CD14-positive monocyte (primary cell): ENCODE results near the gene MSMO1. TPM values are rescaled to one million over a fixed set of nuclear protein-coding genes. Genes with fewer than 3 reads are reported as not detected.
A peak's percentile ranks its signal among the peaks of the same experiment; 100 is the strongest.

ENCODE experiments used
- DNase-seq, 3 donors: peaks; one replicate each; pipeline ENCODE4 v3.0.0-alpha.2; 2011 to 2022
- H2AFZ ChIP-seq: 2 replicates; pipeline ENCODE4 v1.6.0; 2012; ENCODE audit warnings: mild to moderate bottlenecking, low read depth, low read length, inconsistent platforms; ENCODE audit not compliant: insufficient read depth, poor library complexity, severe bottlenecking
- H3K27ac ChIP-seq, 2 donors: 1 replicate in 1 of 2; 2 replicates in 1 of 2; pipeline ENCODE4 v1.5.1; 2012 to 2013; ENCODE audit warnings: low read length in 2 of 2, control low read depth in 1 of 2, inconsistent platforms in 1 of 2, low read depth in 1 of 2, mild to moderate bottlenecking in 1 of 2
- H3K27me3 ChIP-seq, 2 donors: one replicate each; pipeline versions ENCODE4 v1.6.0 to v1.6.1; 2011 to 2013; ENCODE audit warnings: low read length in 2 of 2; ENCODE audit not compliant: control insufficient read depth in 2 of 2, insufficient read depth in 2 of 2
- H3K36me3 ChIP-seq, 2 donors: replicated peaks in 1 of 2; 1 replicate in 1 of 2; 2 replicates in 1 of 2; pipeline versions ENCODE4 v1.5.1 to v1.6.1; 2012 to 2013; ENCODE audit warnings: low read length in 2 of 2, control low read depth in 1 of 2, inconsistent platforms in 1 of 2, mild to moderate bottlenecking in 1 of 2; ENCODE audit not compliant: insufficient read depth in 2 of 2, control insufficient read depth in 1 of 2
- H3K4me1 ChIP-seq, 2 donors: 1 replicate in 1 of 2; 2 replicates in 1 of 2; pipeline versions ENCODE4 v1.5.1 to v1.6.1; 2012 to 2013; ENCODE audit warnings: low read length in 2 of 2, control low read depth in 1 of 2, inconsistent platforms in 1 of 2, mild to moderate bottlenecking in 1 of 2, moderate library complexity in 1 of 2; ENCODE audit not compliant: insufficient read depth in 2 of 2, control insufficient read depth in 1 of 2
- H3K4me2 ChIP-seq: replicated peaks from 2 replicates; pipeline ENCODE3; 2012; ENCODE audit warnings: low read length, moderate library complexity, mild to moderate bottlenecking; ENCODE audit not compliant: poor library complexity, severe bottlenecking; ENCODE audit errors: extremely low read depth
- H3K4me3 ChIP-seq, 3 experiments: fragments of 200-600 bp in 1 of 3; sonication (generic) in 1 of 3; replicated peaks in 1 of 3; 1 replicate in 2 of 3; 2 replicates in 1 of 3; pipeline ENCODE4 v1.5.1; 2011 to 2013; ENCODE audit warnings: low read length in 3 of 3, mild to moderate bottlenecking in 3 of 3, control low read depth in 2 of 3, low read depth in 2 of 3, inconsistent platforms in 1 of 3, moderate library complexity in 1 of 3
- H3K79me2 ChIP-seq: 2 replicates; pipeline ENCODE4 v1.6.0; 2012; ENCODE audit warnings: mild to moderate bottlenecking, control low read depth, inconsistent platforms, low read length, moderate library complexity; ENCODE audit not compliant: insufficient read depth
- H3K9ac ChIP-seq: 2 replicates; pipeline ENCODE4 v1.6.0; 2017; ENCODE audit warnings: low read length, mild to moderate bottlenecking; ENCODE audit not compliant: insufficient read depth, poor library complexity, severe bottlenecking
- H3K9me3 ChIP-seq, 2 donors: replicated peaks in 1 of 2; 1 replicate in 1 of 2; 2 replicates in 1 of 2; pipeline versions ENCODE4 v1.5.1 to v1.6.1; 2012 to 2013; ENCODE audit warnings: low read length in 2 of 2, control low read depth in 1 of 2; ENCODE audit not compliant: control insufficient read depth in 1 of 2, insufficient read depth in 1 of 2
- H4K20me1 ChIP-seq: 2 replicates; pipeline ENCODE4 v1.6.0; 2012; ENCODE audit warnings: mild to moderate bottlenecking, low read length, control low read depth, moderate library complexity; ENCODE audit not compliant: insufficient read depth
- H3K27ac Mint-ChIP-seq, 7 donors: one replicate each; pipeline ENCODE4 v1.8.0; 2020; ENCODE audit warnings: mild to moderate bottlenecking in 7 of 7, mixed read lengths in 7 of 7, moderate library complexity in 6 of 7, inconsistent platforms in 2 of 7
- H3K27me3 Mint-ChIP-seq, 3 donors: one replicate each; pipeline ENCODE4 v1.8.0; 2021 to 2022; ENCODE audit warnings: low read depth in 3 of 3, mild to moderate bottlenecking in 3 of 3, mixed read lengths in 3 of 3, moderate library complexity in 3 of 3, inconsistent platforms in 1 of 3
- H3K36me3 Mint-ChIP-seq, 2 donors: one replicate each; pipeline ENCODE4 v1.8.0; 2020; ENCODE audit warnings: mixed read lengths in 2 of 2, inconsistent platforms in 1 of 2, mild to moderate bottlenecking in 1 of 2
- H3K4me1 Mint-ChIP-seq: one replicate; pipeline ENCODE4 v1.8.0; 2020; ENCODE audit warnings: mild to moderate bottlenecking, mixed read lengths
- H3K4me3 Mint-ChIP-seq, 2 donors: one replicate each; pipeline ENCODE4 v1.8.0; 2020; ENCODE audit warnings: mild to moderate bottlenecking in 2 of 2, mixed read lengths in 2 of 2, moderate library complexity in 1 of 2
- H3K9me3 Mint-ChIP-seq, 7 donors: one replicate each; pipeline ENCODE4 v1.8.0; 2020 to 2022; ENCODE audit warnings: mixed read lengths in 7 of 7, mild to moderate bottlenecking in 6 of 7, moderate library complexity in 6 of 7, inconsistent platforms in 2 of 7
- WGBS: methylation state at CpG from one replicate; pipeline ENCODE4 v1.1.5; 2013; ENCODE audit warnings: missing lambda C conversion rate; ENCODE audit not compliant: insufficient coverage; 5-methylcytosine and 5-hydroxymethylcytosine counted together
- intact Hi-C, 2 donors: fragments of 100-400 bp; cut with micrococcal nuclease; formaldehyde crosslinking; loops; one replicate each; pipeline versions ENCODE4 v1.15.0 to v1.15.1; 2023
- polyA plus RNA-seq, 3 donors: library from polyadenylated mRNA; depleted of rRNA in 1 of 3; unstranded in 2 of 3; stranded (reverse) in 1 of 3; fragments of 300-500 nt in 2 of 3; fragments of >200 nt in 1 of 3; fragmentation: Illumina TruSeq in 2 of 3; gene quantifications; 1 replicate in 2 of 3; 2 replicates in 1 of 3; pipeline ENCODE4 v1.2.3, GENCODE V29; 2012 to 2021
- TF ChIP-seq, protein P1 (sequence below): fragments of 200-600 bp; IDR thresholded peaks from one replicate; pipeline ENCODE4 v1.8.0; 2022; ENCODE audit warnings: antibody characterized with exemption, mild to moderate bottlenecking

Gene MSMO1
- polyA plus RNA-seq, 3 donors, result 3.1 to 7.6 (median 6.0) TPM

DNA sequence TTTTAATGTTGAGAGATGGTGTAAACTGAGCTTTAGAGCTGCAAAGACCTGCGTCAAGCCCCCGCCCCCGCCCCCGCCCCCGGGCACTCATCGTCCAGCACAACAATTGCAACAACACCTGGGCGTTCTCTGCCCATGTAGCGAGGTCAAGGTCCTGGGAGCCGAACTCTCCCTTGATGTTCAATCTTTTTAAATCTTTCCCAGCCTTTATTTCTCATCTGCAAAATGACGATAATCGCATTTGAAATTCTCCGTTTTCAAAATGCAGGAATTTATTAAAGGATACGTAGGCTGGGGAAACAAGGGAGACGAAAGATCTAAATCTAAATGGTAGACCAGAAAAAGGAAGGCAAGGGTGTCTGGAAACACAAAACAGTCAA, 648 bp upstream of the MSMO1 start:
- H3K27me3 Mint-ChIP-seq, result no peaks in the 10 kb centered on the region
- H3K36me3 Mint-ChIP-seq, result peaks cover 25 to 28% of the 10 kb centered on the region in 2 donors
- no peaks in the 10 kb centered on the region for H3K27me3 ChIP-seq
- no peak overlapping the region for H3K4me3 Mint-ChIP-seq
- peaks cover 43% of the 10 kb centered on the region for H3K79me2 ChIP-seq
- intact Hi-C loops, result loop anchor here (5.0 to 10.0 kb wide), 4 partner anchors 35 to 215 kb away; partner anchors contain the start of genes KLHL2 (in 2 of the 2) and TMEM192 (in 1 of the 2)
- no peak overlapping the region for H3K27ac Mint-ChIP-seq
- no peaks in the 10 kb centered on the region for H4K20me1 ChIP-seq
- peak overlapping the region; percentile 84 for H3K4me2 ChIP-seq
- peak overlapping the region; percentile 36 to 86 for H3K27ac ChIP-seq
- DNase-seq, result no peak
- H3K36me3 ChIP-seq, result peaks cover 0 to 18% of the 10 kb centered on the region in 2 donors
- H3K9me3 ChIP-seq, result no peaks in the 10 kb centered on the region
- H3K4me3 ChIP-seq, result peak overlapping the region; percentile 87 to 99 (median 90)
- H2AFZ ChIP-seq, result peak overlapping the region; percentile 93
- H3K9me3 Mint-ChIP-seq, result no peaks in the 10 kb centered on the region
- H3K4me1 Mint-ChIP-seq, result peaks cover 28% of the 10 kb centered on the region
- 0% methylated on average over 6 of the region's 14 CpGs for WGBS
- TF ChIP-seq, protein P1, sequence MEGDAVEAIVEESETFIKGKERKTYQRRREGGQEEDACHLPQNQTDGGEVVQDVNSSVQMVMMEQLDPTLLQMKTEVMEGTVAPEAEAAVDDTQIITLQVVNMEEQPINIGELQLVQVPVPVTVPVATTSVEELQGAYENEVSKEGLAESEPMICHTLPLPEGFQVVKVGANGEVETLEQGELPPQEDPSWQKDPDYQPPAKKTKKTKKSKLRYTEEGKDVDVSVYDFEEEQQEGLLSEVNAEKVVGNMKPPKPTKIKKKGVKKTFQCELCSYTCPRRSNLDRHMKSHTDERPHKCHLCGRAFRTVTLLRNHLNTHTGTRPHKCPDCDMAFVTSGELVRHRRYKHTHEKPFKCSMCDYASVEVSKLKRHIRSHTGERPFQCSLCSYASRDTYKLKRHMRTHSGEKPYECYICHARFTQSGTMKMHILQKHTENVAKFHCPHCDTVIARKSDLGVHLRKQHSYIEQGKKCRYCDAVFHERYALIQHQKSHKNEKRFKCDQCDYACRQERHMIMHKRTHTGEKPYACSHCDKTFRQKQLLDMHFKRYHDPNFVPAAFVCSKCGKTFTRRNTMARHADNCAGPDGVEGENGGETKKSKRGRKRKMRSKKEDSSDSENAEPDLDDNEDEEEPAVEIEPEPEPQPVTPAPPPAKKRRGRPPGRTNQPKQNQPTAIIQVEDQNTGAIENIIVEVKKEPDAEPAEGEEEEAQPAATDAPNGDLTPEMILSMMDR, result no peak
- H3K4me1 ChIP-seq, result peaks cover 24 to 28% of the 10 kb centered on the region in 2 donors
- H3K9ac ChIP-seq, result peak overlapping the region; percentile 68

GRCh38 chr4:165328101-165328425, 594 bp downstream of the MSMO1 start:
- no peaks in the 10 kb centered on the region for H3K27me3 Mint-ChIP-seq
- TF ChIP-seq, protein P1, result no peak
- DNase-seq, result no peak
- Histone ChIP-seq H4K20me1 (no peaks in the 10 kb centered on the region), H3K9ac (peak overlapping the region; percentile 68), H3K79me2 (peaks cover 54% of the 10 kb centered on the region), H3K4me1 (peaks cover 24 to 27% of the 10 kb centered on the region in 2 donors), H3K4me3 (peak overlapping the region; percentile 78 to 99 (median 87)), H3K4me2 (peak overlapping the region; percentile 84), H3K27ac (peak overlapping the region; percentile 60 to 86), H3K9me3 (no peaks in the 10 kb centered on the region), H3K36me3 (peaks cover 0 to 18% of the 10 kb centered on the region in 2 donors), H2AFZ (peak overlapping the region; percentile 93), H3K27me3 (no peaks in the 10 kb centered on the region)
- H3K36me3 Mint-ChIP-seq, result peaks cover 23 to 26% of the 10 kb centered on the region in 2 donors
- WGBS, result 4% methylated on average over 7 of the region's 7 CpGs
- intact Hi-C loops, result loop anchor here (5.0 to 10.0 kb wide), 4 partner anchors 36 to 216 kb away; partner anchors contain the start of genes KLHL2 (in 2 of the 2) and TMEM192 (in 1 of the 2)
- no peaks in the 10 kb centered on the region for H3K9me3 Mint-ChIP-seq
- H3K27ac Mint-ChIP-seq, result no peak overlapping the region
- H3K4me1 Mint-ChIP-seq, result peaks cover 33% of the 10 kb centered on the region
- H3K4me3 Mint-ChIP-seq, result no peak overlapping the region
